Vagina (tissue), 2 donors: ENCODE data around the gene SYMPK.

Experiments used
- CTCF ChIP-seq, 3 experiments: fragments of 450-650 bp in 2 of 3; fragments of 200-600 bp in 1 of 3; sonication (generic) in 1 of 3; IDR thresholded peaks; one replicate each; pipeline ENCODE4 v1.5.1; 2017 to 2019; ENCODE audit warnings: antibody characterized with exemption in 3 of 3, mild to moderate bottlenecking in 2 of 3, moderate library complexity in 2 of 3
- POLR2A ChIP-seq, 2 donors: fragments of 450-650 bp; IDR thresholded peaks; one replicate each; pipeline ENCODE4 v1.6.1; 2017; ENCODE audit warnings: antibody characterized with exemption in 2 of 2, mild to moderate bottlenecking in 2 of 2, moderate library complexity in 2 of 2
- POLR2AphosphoS5 ChIP-seq, 2 donors: sonication (generic); formaldehyde crosslinking; IDR thresholded peaks; one replicate each; pipeline ENCODE4 v1.9.0; 2017; ENCODE audit warnings: antibody characterized with exemption in 2 of 2, mild to moderate bottlenecking in 2 of 2, low read depth in 1 of 2; ENCODE audit not compliant: insufficient read depth in 1 of 2

- TF ChIP-seq CTCF (IDR thresholded peaks at IDR 0.05) (no peak), POLR2A (IDR thresholded peaks at IDR 0.05) (no peak), POLR2AphosphoS5 (IDR thresholded peaks at IDR 0.05; ENCODE audit: insufficient read depth in 1 of 2, low read depth in 1 of 2) (no peak)
These were observed 84.8 kb downstream of the SYMPK start for GRCh38 chr19:45778010-45778661.
